ENCODE data around the gene C19orf38. TPM values are rescaled to one million over a fixed set of nuclear protein-coding genes. Genes with fewer than 3 reads are reported as not detected.

Gene C19orf38
- polyA plus RNA-seq, 3 donors: 1.3 to 2.5 (median 2.0) TPM

DNA sequence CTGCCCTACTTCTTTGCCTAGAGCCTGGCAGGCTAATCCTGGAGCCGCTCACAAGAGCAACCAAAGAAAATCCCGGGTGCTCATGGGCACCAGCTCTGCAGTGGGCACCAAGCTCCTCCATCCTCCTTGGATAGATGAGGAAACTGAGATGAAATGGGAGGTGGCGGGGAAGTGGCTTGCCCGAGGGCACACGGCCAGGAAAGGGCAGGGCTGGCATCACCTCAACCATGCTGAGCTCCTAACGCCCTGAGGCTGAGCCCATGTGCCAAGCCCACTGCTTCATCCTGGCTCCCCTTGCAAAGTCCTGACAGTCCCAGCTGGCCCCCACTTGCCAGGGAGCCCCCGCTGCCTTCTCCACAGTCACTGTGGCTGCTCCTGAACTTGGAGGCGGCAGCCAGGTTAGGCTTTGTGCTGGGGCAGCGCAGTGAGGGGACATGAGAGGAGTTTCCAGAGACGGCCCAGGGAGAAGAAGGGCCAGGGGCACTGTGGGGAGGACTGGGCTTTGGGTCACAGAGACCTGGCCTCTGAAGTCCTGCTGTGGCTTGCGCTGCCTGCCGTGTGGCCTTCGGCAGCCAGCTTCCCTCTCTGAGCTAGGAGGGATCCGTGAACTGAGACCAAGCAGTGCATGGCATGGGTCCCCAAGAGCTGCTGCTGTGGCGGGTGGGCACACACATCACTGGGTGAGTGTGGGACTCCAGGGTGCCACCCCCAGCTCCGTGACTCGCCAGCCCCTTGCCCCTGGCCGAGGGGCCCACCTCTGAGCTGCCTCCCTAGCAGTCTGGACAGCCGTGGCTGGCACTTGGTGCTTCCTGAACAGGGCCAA lies 29.7 kb upstream of the C19orf38 start:
- no peak for DNase-seq (ENCODE audit: extremely low read depth in 1 of 11, low read depth in 9 of 11, low spot score in 4 of 11)

DNA sequence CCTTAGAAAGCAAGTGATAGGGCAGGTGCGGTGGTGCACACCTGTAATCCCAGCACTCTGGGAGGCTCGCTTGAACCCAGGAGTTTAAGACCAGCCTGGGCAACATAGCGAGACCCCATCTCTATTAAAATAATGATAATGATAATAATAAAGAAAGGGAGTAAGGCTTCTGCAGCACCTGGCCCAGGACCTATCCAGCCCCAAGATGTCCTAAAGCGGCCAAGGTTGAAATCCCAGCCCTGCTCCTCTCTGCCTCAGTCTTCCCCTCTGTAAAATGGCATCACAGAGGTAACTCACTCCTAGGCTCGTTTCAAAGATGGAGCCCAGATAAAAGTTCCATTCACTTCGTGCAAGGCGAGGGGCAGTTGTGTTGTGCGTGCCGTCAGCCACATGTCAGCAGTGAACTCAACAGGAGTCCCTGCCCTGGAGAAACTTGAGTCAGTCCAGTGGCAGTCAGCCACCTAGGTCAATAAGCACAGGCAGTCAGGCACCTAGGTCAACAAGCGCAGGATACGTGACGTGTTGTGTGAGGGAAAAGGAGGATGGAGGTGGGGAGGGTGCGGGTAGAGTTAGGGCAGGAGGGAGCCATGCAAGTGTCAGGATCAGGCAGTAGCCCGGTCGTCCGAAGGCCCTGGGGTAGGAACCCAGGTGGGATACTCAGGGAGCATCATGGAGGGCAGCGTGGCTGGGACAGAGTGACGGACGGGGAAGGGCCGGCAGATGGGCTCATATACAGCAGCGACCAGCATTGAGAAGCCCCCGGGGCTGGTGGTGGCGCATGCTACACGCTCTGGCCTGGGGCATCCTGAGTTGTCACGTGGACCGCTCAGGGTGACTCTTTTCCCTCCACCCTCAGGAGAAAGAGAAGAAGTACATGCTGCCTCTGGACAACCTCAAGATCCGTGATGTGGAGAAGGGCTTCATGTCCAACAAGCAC lies 28.8 kb upstream of the C19orf38 start:
- DNase-seq (ENCODE audit: extremely low read depth in 1 of 11, low read depth in 9 of 11, low spot score in 4 of 11): no peak

DNA sequence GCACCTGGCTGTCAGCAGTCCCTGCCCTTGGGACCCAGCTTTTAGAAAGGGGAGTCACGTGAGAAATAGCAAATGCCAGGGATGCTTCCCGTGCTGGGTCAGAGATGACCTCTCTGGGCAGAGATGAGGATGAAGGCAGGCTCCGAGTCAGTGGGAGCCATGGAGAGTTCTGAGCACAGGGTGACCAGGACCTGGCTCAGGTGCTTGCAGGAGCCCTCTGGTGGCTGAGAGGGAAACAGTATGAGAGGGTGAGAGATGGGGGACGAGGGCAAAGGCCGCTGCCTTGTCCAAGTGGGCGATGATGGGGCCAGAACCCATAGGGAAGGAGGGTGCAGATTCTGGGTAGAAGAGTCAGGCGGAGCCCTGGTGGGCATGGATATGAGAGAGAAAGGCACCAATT lies 28.0 kb upstream of the C19orf38 start:
- no peak for DNase-seq (ENCODE audit: extremely low read depth in 1 of 11, low read depth in 9 of 11, low spot score in 4 of 11)

DNA sequence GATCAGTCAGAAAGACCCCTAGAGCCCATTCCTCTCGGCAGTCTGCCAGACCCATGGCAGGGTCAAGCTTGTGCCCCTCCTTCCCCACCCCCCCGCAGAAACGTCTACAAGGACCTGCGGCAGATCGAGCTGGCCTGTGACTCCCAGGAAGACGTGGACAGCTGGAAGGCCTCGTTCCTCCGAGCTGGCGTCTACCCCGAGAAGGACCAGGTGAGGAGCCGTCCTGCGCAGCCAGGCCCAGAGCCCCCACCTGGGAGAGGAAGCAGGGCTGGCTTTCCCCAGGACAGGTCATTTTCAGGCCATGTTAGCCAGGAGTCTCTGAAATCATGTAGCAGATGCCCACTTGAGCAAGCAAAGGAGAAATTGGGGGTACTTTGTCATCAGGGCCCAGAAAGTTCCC lies 24.5 kb upstream of the C19orf38 start:
- no peak for DNase-seq (ENCODE audit: extremely low read depth in 1 of 11, low read depth in 9 of 11, low spot score in 4 of 11)

DNA sequence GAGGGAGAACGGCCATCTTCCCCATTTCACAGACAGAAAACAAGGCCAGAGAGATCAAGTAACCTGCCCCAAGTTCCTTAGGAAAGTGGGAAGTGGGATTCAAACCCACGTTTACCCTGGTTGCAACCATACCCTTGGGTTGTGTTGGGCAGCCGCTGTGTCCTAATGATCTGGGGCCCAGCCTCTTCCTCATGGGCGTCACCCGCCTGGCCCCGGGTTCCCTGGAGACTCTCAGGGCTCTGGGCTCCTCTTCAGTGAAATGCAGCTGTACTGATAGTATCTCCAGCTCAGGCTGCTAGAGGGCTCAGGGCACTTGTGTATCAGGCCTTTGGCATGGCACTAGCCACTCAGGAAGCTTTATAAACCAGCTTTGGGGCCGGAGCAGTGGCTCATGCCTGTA lies 22.0 kb upstream of the C19orf38 start:
- DNase-seq (ENCODE audit: extremely low read depth in 1 of 11, low read depth in 9 of 11, low spot score in 4 of 11): no peak

DNA sequence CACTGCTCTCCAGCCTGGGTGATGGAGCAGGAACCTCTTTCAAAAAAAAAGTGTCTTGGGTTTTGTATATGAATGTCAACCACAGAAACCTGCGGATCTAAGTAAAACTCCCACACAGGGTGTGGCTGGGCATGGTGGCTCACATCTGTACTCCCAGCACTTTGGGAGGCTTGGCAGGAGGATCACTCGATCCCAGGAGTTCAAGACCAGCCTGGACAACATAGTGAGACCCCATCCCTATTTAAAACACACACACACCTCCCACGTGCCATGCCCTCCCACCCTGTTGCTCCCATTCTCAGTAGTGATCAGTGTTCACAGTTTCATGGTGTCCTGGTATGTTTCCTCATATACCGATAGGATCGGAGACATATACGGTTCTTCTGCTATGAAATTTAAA lies 21.4 kb upstream of the C19orf38 start:
- no peak for DNase-seq (ENCODE audit: extremely low read depth in 1 of 11, low read depth in 9 of 11, low spot score in 4 of 11)

DNA sequence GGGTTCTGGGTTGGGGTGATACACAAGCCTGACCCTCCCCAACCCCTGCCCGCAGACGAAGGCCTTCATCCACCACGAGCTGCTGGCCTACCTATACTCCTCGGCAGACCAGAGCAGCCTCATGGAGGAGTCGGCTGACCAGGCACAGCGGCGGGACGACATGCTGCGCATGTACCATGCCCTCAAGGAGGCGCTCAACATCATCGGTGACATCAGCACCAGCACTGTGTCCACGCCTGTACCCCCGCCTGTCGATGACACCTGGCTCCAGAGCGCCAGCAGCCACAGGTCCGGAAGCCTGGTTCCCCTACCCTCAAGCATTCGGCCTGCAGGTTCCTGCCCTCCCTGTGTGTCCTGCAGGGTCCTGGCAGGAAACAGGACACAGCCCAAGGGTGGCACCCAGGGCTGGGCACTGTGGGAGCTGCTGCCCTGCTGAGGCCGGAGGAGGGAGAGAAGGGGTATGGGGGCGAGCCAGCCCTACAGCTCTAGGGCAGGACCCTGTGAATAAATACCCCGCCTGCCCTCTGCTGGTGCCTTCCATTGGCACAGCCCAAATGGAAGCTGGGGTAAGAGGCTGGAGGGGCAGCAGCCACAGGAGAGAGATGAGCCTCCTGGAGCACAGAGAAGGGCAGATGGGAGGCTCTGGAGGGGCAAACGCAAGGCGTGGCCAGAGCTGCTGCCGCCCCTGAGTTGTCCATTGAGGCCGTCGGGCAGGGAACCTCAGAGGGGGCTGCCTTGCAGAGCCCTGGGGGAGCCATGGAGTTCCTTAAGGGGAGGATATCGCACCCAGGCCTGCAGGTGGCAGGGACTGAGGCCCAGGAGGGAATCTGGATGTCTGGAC lies 19.0 kb upstream of the C19orf38 start:
- DNase-seq (ENCODE audit: extremely low read depth in 1 of 11, low read depth in 9 of 11, low spot score in 4 of 11): no peak

DNA sequence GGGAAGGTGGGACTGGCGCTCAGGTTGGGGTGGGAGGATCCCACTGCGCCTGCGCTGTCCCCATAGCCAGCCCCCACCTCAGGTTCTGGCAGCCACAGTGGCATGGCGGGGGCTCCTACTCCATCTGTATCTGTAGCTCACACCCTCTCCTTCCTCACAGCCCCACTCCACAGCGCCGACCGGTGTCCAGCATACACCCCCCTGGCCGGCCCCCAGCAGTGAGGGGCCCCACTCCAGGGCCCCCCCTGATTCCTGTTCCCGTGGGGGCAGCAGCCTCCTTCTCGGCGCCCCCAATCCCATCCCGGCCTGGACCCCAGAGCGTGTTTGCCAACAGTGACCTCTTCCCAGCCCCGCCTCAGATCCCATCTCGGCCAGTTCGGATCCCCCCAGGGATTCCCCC lies 18.2 kb upstream of the C19orf38 start:
- DNase-seq (ENCODE audit: extremely low read depth in 1 of 11, low read depth in 9 of 11, low spot score in 4 of 11): no peak

DNA sequence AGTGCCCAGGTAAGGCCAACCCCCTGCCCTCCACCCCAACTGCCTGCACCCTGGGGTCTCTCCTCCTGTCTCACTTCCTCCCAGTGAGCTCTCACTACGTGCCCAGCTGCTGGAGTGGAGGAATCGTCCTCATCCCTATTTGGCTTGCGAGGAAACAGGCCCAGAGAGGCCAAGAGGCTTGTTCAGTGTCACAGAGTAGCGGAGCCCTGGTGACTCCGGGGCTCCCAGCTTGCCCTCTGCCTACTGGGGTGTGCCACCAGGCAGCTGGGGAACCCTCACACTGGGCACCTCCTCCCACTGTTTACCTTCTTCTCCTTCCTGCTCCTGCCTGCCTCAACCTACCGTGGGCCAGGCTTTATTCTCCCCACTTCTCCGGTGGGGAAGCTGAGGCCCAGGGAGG lies 17.8 kb upstream of the C19orf38 start:
- DNase-seq (ENCODE audit: extremely low read depth in 1 of 11, low read depth in 9 of 11, low spot score in 4 of 11): no peak

DNA sequence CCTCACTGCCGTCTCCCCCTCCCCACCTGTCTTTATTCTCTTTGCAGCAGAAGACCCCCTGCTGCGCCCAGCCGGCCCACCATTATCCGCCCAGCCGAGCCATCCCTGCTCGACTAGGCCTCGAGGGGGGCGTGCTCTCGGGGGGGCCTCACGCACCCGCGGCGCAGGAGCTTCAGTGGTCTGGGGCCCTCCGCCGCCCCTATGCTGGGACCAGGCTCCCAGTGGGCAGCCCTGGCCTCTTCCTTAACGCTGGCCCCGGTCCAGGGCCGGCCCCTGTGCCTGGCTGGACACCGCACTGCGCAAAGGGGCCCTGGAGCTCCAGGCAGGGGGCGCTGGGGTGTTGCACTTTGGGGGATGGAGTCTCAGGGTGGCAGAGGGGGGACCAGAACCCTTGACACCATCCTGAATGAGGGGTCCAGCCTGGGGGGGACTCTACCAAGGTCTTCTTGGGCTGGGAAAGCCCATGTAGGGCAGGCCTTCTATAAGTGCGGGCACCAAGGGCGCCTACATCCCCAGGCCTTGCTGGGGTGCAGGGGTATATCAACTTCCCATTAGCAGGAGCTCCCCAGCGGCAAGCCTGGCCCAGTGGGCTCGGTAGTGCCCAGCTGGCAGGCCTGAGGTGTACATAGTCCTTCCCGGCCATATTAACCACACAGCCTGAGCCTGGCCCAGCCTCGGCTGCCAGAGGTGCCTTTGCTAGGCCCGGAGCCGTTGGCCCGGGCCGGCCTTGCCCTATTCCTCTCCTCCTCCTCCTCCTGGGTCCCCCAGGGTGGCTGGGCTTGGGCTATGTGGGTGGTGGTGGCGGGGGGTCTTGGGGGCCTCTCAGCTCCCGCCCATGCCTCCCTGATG lies 17.1 kb upstream of the C19orf38 start:
- no peak for DNase-seq (ENCODE audit: extremely low read depth in 1 of 11, low read depth in 9 of 11, low spot score in 4 of 11)

DNA sequence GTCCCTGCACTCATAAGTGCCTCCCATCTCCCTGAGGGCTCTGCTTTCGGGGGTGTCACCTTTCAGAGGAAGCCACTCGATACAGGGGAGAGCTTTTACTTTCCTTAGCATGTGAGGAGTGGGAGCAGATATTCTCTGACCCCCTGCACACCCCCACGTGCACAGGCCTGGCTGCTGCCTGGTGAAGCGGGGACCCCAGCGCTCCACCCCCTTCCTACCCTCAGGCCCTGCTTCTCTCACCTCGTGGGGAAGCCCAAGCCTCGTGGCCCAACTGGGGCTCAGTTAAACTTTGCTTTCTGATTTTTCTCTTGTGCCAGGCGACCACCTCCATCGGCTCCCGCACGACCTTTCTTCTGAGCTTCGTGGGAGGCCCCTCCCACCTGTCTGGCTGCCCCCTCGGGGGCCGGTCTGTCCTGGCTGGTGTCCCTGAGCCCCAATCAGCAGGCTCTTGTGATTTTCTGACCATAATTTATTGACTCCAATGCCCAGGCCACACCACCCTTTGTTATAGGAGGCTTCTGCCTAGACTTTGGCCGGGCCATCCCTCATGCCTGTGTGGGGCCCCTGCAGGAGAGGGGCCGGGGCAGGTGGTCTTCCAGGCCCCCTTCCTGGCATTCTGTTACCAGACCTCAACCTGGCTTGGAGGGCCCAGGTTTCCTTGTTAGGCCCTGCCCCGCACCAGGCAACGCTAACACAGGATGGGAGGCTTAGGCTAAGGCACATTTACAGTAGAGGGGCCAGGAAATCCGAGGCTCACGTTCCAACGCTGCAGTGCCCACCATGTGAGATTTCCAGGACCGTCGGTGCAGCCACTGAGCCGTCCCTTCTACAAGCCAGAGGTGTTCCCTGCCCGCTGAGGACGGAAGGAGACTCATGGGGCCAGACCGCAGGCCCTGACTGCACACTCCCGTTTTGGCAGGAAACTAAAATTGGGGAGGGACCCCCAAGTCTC lies 16.0 kb upstream of the C19orf38 start:
- DNase-seq (ENCODE audit: extremely low read depth in 1 of 11, low read depth in 9 of 11, low spot score in 4 of 11): no peak

DNA sequence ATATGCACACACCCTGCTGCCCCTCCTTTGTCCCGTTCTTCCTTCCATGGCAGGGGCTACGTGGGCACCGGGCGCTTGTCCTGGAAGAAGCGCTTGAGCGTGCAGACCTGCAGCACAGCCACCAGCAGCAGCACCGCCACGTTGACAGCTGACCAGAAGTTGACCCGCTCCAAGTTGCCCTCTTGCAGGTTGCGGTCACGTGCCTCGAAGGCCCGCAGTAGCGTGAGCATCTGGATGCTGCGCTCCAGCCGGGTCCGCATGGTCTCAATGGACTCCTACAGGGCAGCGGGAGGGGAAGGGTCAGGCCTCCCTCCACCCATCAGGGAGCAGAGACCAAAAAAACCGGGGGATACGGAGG lies 15.3 kb upstream of the C19orf38 start:
- no peak for DNase-seq (ENCODE audit: extremely low read depth in 1 of 11, low read depth in 9 of 11, low spot score in 4 of 11)

DNA sequence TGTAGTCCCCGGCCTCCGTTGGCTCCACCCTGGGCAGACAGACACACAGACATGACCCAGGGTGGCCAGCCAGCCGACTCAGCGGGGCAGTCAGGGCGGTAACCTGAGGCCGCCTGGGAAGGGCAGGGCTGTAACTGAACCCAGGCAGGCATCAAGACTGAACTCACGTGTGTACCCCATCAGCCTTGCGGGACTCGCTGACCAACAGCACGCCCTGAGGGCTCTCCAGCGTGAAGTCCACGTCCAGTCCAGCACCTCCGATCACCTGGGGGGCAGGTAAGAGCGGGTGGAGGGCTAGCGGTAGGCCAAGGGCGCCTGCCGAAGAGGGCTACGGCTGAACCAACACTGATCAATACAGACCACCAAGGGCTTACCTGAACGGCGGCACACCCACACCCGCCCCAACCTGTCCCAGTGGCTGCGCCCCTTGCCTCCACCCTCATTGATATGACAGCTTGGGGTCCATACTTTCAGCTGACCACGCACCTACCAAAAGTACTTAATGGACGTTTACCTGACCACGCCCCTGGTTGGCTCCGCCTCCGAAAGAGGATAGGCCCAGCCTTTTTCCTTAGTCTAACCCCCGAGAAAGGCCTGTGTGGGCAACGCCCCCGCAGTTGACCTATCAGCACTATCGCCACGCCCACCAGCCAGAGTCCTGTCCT lies 13.0 kb upstream of the C19orf38 start:
- peak in 1 of 11 donors; percentile 98 for DNase-seq (ENCODE audit: extremely low read depth in 1 of 11, low read depth in 9 of 11, low spot score in 4 of 11)

DNA sequence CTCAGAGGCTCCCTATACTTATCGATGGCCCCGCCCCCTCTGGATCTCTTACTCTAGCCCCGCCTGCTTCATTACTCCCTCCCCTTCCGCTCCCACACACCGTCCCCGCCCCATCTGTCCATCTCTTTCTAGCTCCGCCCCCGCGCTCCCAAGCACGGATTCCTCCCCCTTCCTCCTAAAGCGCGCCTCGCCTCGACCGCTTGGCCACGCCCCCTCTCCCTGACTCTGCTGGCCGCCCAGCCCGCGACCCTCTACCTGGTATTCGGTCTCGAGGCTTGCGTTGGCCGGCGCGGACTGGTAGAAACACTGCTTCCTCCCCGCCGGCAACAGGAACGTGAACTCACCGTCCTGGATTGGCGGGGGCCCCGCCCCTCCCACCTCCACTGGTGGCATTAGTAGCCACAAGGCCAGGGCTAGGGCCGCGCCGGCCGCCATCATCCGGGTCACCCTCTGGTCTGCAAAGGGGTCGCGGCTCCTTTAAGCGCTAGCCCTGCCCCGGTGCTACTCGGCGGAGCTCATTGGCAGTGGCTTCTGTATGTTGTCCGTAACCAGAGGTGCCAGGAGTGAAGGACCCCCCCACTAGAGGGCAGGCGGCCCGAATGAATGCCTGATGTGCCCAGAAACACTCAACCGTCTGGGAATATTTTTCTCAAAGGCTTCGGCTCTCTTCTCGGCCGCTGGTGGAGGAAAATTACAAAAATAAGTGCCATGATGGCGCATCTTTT lies 12.3 kb upstream of the C19orf38 start, which contains the start of gene TMED1:
TSS of gene TMED1 (minus strand) at position 459 of the 725 bp plus-strand sequence. CDS start at position 438, 21 bp downstream.
- peak; percentile 94 to 99 (median 98) for DNase-seq (ENCODE audit: extremely low read depth in 1 of 11, low read depth in 9 of 11, low spot score in 4 of 11)

DNA sequence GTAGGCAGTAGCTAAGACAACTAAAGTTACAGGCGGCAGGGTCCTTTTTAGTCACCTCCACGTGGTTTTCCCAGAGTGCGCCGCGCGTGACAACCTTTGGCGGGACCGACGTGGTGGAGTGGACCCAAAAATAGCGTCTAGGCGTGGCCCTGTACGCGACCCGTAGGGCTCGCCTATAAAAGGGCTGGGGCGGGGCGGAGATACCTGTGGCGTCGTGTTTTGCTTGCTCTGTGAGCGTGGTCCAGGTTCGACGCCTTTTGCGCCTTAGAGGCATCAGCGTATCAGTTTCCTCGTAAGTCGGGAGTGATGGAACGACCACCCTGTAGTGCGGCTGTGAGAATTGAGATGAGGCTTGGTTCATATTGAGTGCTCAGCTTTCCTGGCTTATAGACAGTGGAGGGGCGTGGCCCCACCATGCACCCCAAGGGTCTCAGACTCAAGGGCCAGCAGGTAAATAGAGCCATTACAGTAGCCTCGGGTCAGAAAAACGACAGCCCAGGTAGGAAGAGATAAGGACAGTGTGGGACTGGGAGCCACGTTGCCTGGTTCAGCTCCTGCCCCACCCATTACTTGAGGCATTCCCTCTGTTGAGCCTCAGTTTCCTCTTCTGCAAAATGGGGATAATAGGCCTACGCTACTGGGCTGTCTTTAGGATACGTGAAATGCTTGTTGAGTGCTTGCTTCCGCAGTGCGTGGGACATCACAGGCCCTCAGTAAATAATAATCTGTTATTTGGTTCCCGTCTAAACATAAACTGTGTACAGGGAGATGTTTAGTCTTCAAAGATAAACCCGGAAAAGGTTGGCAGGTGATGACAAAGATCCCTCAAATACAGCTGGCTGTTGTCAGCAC lies 11.5 kb upstream of the C19orf38 start:
- peak in 3 of 11 donors; percentile 64 to 84 (median 77) for DNase-seq (ENCODE audit: extremely low read depth in 1 of 11, low read depth in 9 of 11, low spot score in 4 of 11)

Data from renal cortex interstitium (tissue), 11 donors.